Myocyte (in vitro differentiated cells): Measurements from ENCODE around the gene SMG6. TPM values are rescaled to one million over a fixed set of nuclear protein-coding genes. Genes with fewer than 3 reads are reported as not detected.
"Not testable (repeated sequence)": the region's sequence is repeated elsewhere in the genome, so short reads cannot be mapped to it uniquely, and the experiment has no call there.

Source experiments
- DNase-seq: peaks from one replicate; pipeline ENCODE4 v3.0.0-alpha.2; 2012; ENCODE audit warnings: low read depth
- microRNA counts: library from miRNA; unstranded; fragments of <30 nt; microRNA quantifications from one replicate; lab custom pipeline; 2016
- microRNA-seq: library from miRNA; unstranded; fragments of <30 nt; microRNA quantifications from one replicate; pipeline ENCODE4, GENCODE V29; 2016
- total RNA-seq: library from RNA; depleted of rRNA; stranded (reverse); fragments of >200 nt; gene quantifications from 2 replicates; pipeline ENCODE4 v1.2.3, GENCODE V29; 2014

Gene SMG6
- total RNA-seq, 1 donor from 2014 or later = 25.2 TPM

GRCh38 chr17:2015314-2015713 is 288.3 kb downstream of the SMG6 start:
- DNase-seq = no peak

GRCh38 chr17:2013994-2014317 is 289.6 kb downstream of the SMG6 start:
- no peak for DNase-seq

DNA sequence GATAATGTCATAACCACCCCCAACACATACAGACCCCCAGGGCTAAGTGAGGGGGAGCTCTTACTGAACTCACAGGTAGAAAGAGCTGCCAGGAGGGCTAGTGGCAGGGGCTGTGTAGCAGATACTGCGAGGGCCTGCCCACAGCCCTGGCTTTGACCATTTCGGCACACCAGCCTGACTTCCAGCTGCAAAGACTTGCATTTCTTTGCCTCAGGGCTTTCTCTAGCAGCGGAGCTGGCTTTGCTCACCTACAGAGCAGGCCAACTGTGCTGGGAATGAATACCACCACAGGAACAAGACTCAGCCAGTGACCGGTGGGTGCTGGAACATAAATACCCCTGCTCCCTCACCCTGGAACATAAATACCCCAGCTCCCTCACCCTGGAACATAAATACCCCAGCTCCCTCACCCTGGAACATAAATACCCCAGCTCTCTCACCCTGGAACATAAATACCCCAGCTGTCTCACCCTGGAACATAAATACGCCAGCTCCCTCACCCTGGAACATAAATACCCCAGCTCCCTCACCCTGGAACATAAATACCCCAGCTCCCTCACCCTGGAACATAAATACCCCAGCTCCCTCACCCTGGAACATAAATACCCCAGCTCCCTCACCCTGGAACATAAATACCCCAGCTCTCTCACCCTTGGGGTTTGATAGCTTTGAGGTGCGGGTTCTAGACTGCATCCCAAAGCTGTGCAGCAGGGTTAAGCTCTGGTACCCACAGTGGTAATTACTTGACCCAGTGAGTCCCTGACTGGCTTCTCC is 290.2 kb downstream of the SMG6 start:
- DNase-seq = not testable (repeated sequence)

DNA sequence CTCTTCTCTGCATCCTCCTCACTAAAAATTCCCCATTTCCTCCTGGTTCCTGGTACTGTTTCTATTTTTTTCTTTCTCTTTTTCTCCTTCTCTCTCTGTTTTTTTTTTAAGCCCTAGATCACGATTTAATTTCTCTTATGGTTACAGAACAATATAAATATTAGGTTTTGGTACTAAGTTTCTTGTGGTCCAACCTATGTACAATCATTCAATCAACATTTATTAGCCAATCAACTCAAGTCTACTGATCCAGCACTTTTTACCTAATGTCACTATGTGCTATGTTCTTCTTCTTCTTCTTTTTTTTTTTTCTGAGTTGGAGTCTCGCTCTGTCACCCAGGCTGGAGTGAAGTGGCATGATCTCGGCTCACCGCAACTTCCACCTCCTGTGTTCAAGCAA is 291.1 kb downstream of the SMG6 start:
- DNase-seq = no peak

DNA sequence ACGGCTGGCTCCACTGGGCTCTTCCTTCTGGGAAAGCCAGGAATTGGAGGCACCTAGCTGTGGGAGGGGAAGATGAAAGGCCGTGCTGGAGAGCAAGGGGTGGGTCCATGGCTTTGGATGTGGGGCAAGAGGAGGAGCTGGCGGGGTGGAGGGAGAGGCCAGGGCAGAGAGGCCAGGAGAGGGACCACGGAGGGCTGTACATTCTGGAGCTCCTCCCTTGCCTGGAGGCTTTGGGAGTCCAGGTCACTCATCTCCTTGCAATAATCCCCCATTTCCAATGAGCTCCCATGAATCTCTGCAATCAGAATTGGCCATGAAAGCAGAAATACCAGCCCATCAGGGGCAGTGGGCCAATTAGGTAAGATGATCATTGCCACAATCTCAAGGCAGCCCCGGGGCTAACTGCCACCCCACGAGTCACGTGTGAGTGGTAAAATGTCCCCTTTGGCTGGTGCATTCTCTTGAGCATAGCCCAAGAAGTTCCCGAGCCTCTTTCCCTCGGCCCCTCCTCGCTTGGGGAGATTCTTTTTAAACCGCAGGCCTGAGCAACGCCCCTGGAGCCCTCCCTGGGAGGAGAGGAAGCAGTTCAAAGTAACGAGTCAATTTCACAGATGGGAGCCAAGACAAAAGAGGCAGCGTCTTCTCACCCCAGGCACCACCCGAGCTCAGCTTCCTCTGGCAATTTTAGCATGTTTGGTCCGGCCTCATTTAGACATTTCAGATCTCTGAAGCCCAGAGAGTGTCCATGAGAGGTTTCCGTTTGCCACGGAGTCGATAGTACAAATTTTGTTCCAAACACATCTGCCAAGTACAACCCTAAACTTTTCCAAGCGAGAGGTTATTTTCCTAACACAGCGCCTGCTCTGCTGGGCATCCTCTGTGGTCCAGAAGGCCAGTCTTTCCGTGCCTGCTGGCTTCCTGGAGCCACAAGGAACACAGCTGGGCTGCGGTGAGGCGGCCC is 291.9 kb downstream of the SMG6 start:
- DNase-seq = peak; percentile 71

MicroRNAs encoded within 50 kb of the gene (microRNA counts, 767-probe panel; counts per million panel counts)
- microRNA hsa-miR-132-3p (lab: Ali Mortazavi, UCI) (not detected), microRNA hsa-miR-212-3p (lab: Ali Mortazavi, UCI) (not detected)

Small RNA genes within 50 kb of the gene (microRNA-seq; reads per million reads assigned to microRNA genes)
- gene MIR132 = 314 reads per million, percentile 67 among the genes with 10 or more reads in this experiment
- 6.3 reads per million, percentile 26 among the genes with 10 or more reads in this experiment for gene MIR212

Other genes with a start within 250 kb of the SMG6 start
- 2.9 and 6.8 TPM in 2 replicates for gene HIC1, start 248.7 kb downstream of the SMG6 start, total RNA-seq
- gene SRR, start 165 bp upstream of the SMG6 start, total RNA-seq = 30.7 and 38.0 TPM in 2 replicates
- gene TSR1, start 32.7 kb upstream of the SMG6 start, total RNA-seq = 56.9 and 60.3 TPM in 2 replicates
- 69.9 and 70.1 TPM in 2 replicates for gene SGSM2, start 33.7 kb upstream of the SMG6 start, total RNA-seq
- 6.4 and 8.5 TPM in 2 replicates for gene MNT, start 97.3 kb upstream of the SMG6 start, total RNA-seq
- gene METTL16, start 208.1 kb upstream of the SMG6 start, total RNA-seq = 14.7 and 28.9 TPM in 2 replicates